PC-9 (cell line): Measurements from ENCODE around the gene SLC12A9.

Source experiments
- EZH2 ChIP-seq: fragments of 200-600 bp; sonication (generic); IDR thresholded peaks from 2 replicates; pipeline ENCODE4 v1.8.0; 2017; ENCODE audit warnings: antibody characterized with exemption, low read depth
- TF ChIP-seq, protein P1 (sequence below): fragments of 200-600 bp; sonication (generic); conservative IDR thresholded peaks from 2 replicates; pipeline ENCODE4 v1.6.1; 2017; ENCODE audit warnings: mixed run types, antibody characterized with exemption, mild to moderate bottlenecking, moderate library complexity

DNA sequence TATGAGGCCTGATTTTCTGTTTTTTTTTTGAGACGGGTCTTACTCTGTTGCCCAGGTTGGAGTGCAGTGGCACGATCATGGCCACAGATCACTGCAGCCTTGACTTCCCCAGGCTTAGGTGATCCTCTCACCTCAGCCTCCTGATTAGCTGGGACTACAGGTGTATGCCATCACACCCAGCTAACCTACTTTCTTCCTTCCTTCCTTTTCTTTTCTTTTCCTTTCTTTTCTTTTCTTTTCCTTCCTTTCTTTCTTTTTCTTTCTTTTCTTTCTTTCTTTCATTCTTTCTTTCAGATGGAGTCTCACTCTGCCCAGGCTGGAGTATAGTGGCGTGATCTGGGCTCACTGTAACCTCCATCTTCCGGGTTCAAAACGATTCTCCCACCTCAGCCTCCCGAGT, 26.2 kb downstream of the SLC12A9 start:
- TF ChIP-seq, protein P1, sequence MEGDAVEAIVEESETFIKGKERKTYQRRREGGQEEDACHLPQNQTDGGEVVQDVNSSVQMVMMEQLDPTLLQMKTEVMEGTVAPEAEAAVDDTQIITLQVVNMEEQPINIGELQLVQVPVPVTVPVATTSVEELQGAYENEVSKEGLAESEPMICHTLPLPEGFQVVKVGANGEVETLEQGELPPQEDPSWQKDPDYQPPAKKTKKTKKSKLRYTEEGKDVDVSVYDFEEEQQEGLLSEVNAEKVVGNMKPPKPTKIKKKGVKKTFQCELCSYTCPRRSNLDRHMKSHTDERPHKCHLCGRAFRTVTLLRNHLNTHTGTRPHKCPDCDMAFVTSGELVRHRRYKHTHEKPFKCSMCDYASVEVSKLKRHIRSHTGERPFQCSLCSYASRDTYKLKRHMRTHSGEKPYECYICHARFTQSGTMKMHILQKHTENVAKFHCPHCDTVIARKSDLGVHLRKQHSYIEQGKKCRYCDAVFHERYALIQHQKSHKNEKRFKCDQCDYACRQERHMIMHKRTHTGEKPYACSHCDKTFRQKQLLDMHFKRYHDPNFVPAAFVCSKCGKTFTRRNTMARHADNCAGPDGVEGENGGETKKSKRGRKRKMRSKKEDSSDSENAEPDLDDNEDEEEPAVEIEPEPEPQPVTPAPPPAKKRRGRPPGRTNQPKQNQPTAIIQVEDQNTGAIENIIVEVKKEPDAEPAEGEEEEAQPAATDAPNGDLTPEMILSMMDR = no peak
- TF ChIP-seq EZH2 = no peak
